Activated CD4-positive, alpha-beta T cell treated with anti-CD3 and anti-CD28 coated beads, Interleukin-2, amount 10 ng/mL, durations not matched to agents 24 days and 14 days (primary cell): ENCODE data around the gene CEP162. TPM values are rescaled to one million over a fixed set of nuclear protein-coding genes. Genes with fewer than 3 reads are reported as not detected.
"Not testable (repeated sequence)": the region's sequence is repeated elsewhere in the genome, so short reads cannot be mapped to it uniquely, and the experiment has no call there.

Experiments used
- DNase-seq: peaks from one replicate; pipeline ENCODE4 v3.0.0; 2022
- H3K27ac Mint-ChIP-seq: one replicate; pipeline ENCODE4 v1.8.0; 2022; ENCODE audit warnings: mild to moderate bottlenecking, mixed read lengths
- H3K27me3 Mint-ChIP-seq: one replicate; pipeline ENCODE4 v1.8.0; 2022; ENCODE audit warnings: mixed read lengths
- H3K36me3 Mint-ChIP-seq: one replicate; pipeline ENCODE4 v1.8.0; 2022; ENCODE audit warnings: low read depth, mild to moderate bottlenecking, mixed read lengths
- H3K4me1 Mint-ChIP-seq: one replicate; pipeline ENCODE4 v1.8.0; 2021; ENCODE audit warnings: mixed read lengths
- H3K4me3 Mint-ChIP-seq: one replicate; pipeline ENCODE4 v1.8.0; 2022; ENCODE audit warnings: mild to moderate bottlenecking, moderate library complexity, mixed read lengths
- H3K9me3 Mint-ChIP-seq: one replicate; pipeline ENCODE4 v1.8.0; 2021; ENCODE audit warnings: mixed read lengths
- intact Hi-C: fragments of 100-400 bp; cut with micrococcal nuclease; formaldehyde crosslinking; loops from one replicate; pipeline ENCODE4 v1.15.1; 2023
- total RNA-seq: library from RNA; stranded (reverse); gene quantifications from 2 replicates; pipeline ENCODE4 v1.2.3, GENCODE V29; 2022

Gene CEP162
- total RNA-seq, 1 donor from 2014 or later: 4.0 TPM

GRCh38 chr6:84156306-84156705 lies 71.1 kb downstream of the CEP162 start:
- Mint-ChIP-seq H3K4me3 (no peak overlapping the region), H3K27ac (no peak overlapping the region), H3K9me3 (no peaks in the 10 kb centered on the region), H3K36me3 (peaks cover 18% of the 10 kb centered on the region), H3K27me3 (no peaks in the 10 kb centered on the region), H3K4me1 (no peaks in the 10 kb centered on the region)
- no peak for DNase-seq
- intact Hi-C loops: no loop called here

- intact Hi-C loops: no loop called here
- H3K27me3 Mint-ChIP-seq: no peaks in the 10 kb centered on the region
- no peak for DNase-seq
- no peaks in the 10 kb centered on the region for H3K9me3 Mint-ChIP-seq
- no peak overlapping the region for H3K27ac Mint-ChIP-seq
- H3K4me1 Mint-ChIP-seq: no peaks in the 10 kb centered on the region
- no peak overlapping the region for H3K4me3 Mint-ChIP-seq
- H3K36me3 Mint-ChIP-seq: peaks cover 15% of the 10 kb centered on the region
These were observed 75.8 kb downstream of the CEP162 start for GRCh38 chr6:84151669-84152068.

GRCh38 chr6:84150705-84151104 lies 76.7 kb downstream of the CEP162 start:
- no peaks in the 10 kb centered on the region for H3K27me3 Mint-ChIP-seq
- peaks cover 15% of the 10 kb centered on the region for H3K36me3 Mint-ChIP-seq
- intact Hi-C loops: no loop called here
- H3K9me3 Mint-ChIP-seq: no peaks in the 10 kb centered on the region
- H3K27ac Mint-ChIP-seq: no peak overlapping the region
- no peaks in the 10 kb centered on the region for H3K4me1 Mint-ChIP-seq
- H3K4me3 Mint-ChIP-seq: no peak overlapping the region
- no peak for DNase-seq

- Mint-ChIP-seq H3K9me3 (no peaks in the 10 kb centered on the region), H3K4me3 (no peak overlapping the region), H3K27me3 (no peaks in the 10 kb centered on the region), H3K4me1 (no peaks in the 10 kb centered on the region), H3K36me3 (no peaks in the 10 kb centered on the region), H3K27ac (no peak overlapping the region)
- no peak for DNase-seq
- intact Hi-C loops: no loop called here
These were observed 85.9 kb downstream of the CEP162 start for GRCh38 chr6:84141521-84141920.

GRCh38 chr6:84139311-84139710 lies 88.1 kb downstream of the CEP162 start:
- H3K27ac Mint-ChIP-seq: no peak overlapping the region
- H3K9me3 Mint-ChIP-seq: no peaks in the 10 kb centered on the region
- DNase-seq: no peak
- no peaks in the 10 kb centered on the region for H3K27me3 Mint-ChIP-seq
- H3K4me1 Mint-ChIP-seq: no peaks in the 10 kb centered on the region
- intact Hi-C loops: no loop called here
- H3K36me3 Mint-ChIP-seq: no peaks in the 10 kb centered on the region
- H3K4me3 Mint-ChIP-seq: no peak overlapping the region

GRCh38 chr6:84137989-84138575 lies 89.4 kb downstream of the CEP162 start:
- intact Hi-C loops: no loop called here
- no peaks in the 10 kb centered on the region for H3K4me1 Mint-ChIP-seq
- H3K9me3 Mint-ChIP-seq: no peaks in the 10 kb centered on the region
- no peaks in the 10 kb centered on the region for H3K27me3 Mint-ChIP-seq
- no peak for DNase-seq
- H3K4me3 Mint-ChIP-seq: no peak overlapping the region
- H3K36me3 Mint-ChIP-seq: no peaks in the 10 kb centered on the region
- H3K27ac Mint-ChIP-seq: no peak overlapping the region

GRCh38 chr6:84137051-84137375 lies 90.4 kb downstream of the CEP162 start:
- no peaks in the 10 kb centered on the region for H3K27me3 Mint-ChIP-seq
- H3K9me3 Mint-ChIP-seq: peaks cover 5% of the 10 kb centered on the region
- intact Hi-C loops: no loop called here
- no peak overlapping the region for H3K27ac Mint-ChIP-seq
- H3K4me3 Mint-ChIP-seq: no peak overlapping the region
- DNase-seq: no peak
- no peaks in the 10 kb centered on the region for H3K36me3 Mint-ChIP-seq
- H3K4me1 Mint-ChIP-seq: no peaks in the 10 kb centered on the region

GRCh38 chr6:84136364-84137050 lies 90.9 kb downstream of the CEP162 start:
- Mint-ChIP-seq H3K36me3 (no peaks in the 10 kb centered on the region), H3K27ac (no peak overlapping the region), H3K27me3 (no peaks in the 10 kb centered on the region), H3K4me3 (no peak overlapping the region), H3K4me1 (no peaks in the 10 kb centered on the region), H3K9me3 (peaks cover 5% of the 10 kb centered on the region)
- DNase-seq: no peak
- intact Hi-C loops: no loop called here

- DNase-seq: no peak
- Mint-ChIP-seq H3K27ac (no peak overlapping the region), H3K4me3 (no peak overlapping the region), H3K4me1 (no peaks in the 10 kb centered on the region), H3K9me3 (peaks cover 5% of the 10 kb centered on the region), H3K27me3 (no peaks in the 10 kb centered on the region), H3K36me3 (no peaks in the 10 kb centered on the region)
- intact Hi-C loops: no loop called here
These were observed 92.2 kb downstream of the CEP162 start for GRCh38 chr6:84135291-84135690.

GRCh38 chr6:84133385-84133784 lies 94.1 kb downstream of the CEP162 start:
- H3K4me3 Mint-ChIP-seq, H3K27me3 Mint-ChIP-seq, H3K9me3 Mint-ChIP-seq, H3K36me3 Mint-ChIP-seq, intact Hi-C loops, DNase-seq, H3K27ac Mint-ChIP-seq, H3K4me1 Mint-ChIP-seq: not testable (repeated sequence)

GRCh38 chr6:84129588-84129987 lies 97.9 kb downstream of the CEP162 start:
- H3K36me3 Mint-ChIP-seq, H3K27me3 Mint-ChIP-seq, H3K9me3 Mint-ChIP-seq, intact Hi-C loops, H3K4me1 Mint-ChIP-seq, H3K4me3 Mint-ChIP-seq, H3K27ac Mint-ChIP-seq, DNase-seq: not testable (repeated sequence)

GRCh38 chr6:84123186-84123585 lies 104.3 kb downstream of the CEP162 start:
- no peak overlapping the region for H3K27ac Mint-ChIP-seq

GRCh38 chr6:84119277-84119676 lies 108.2 kb downstream of the CEP162 start:
- DNase-seq: no peak
- intact Hi-C loops: no loop called here
- H3K27ac Mint-ChIP-seq: no peak overlapping the region
- H3K4me3 Mint-ChIP-seq: no peak overlapping the region
- no peaks in the 10 kb centered on the region for H3K9me3 Mint-ChIP-seq
- peaks cover 2% of the 10 kb centered on the region for H3K36me3 Mint-ChIP-seq
- no peaks in the 10 kb centered on the region for H3K27me3 Mint-ChIP-seq
- peaks cover 2% of the 10 kb centered on the region for H3K4me1 Mint-ChIP-seq

More at GRCh38 chr6:84123186-84123585, 104.3 kb downstream of the CEP162 start:
- Mint-ChIP-seq H3K36me3 (peaks cover 11% of the 10 kb centered on the region), H3K9me3 (no peaks in the 10 kb centered on the region), H3K4me3 (no peak overlapping the region), H3K27me3 (no peaks in the 10 kb centered on the region), H3K4me1 (no peaks in the 10 kb centered on the region)
- intact Hi-C loops: no loop called here
- DNase-seq: no peak

GRCh38 chr6:84118191-84118590 lies 109.3 kb downstream of the CEP162 start:
- Mint-ChIP-seq H3K9me3 (no peaks in the 10 kb centered on the region), H3K36me3 (no peaks in the 10 kb centered on the region), H3K27ac (no peak overlapping the region), H3K4me3 (no peak overlapping the region), H3K4me1 (peaks cover 2% of the 10 kb centered on the region), H3K27me3 (no peaks in the 10 kb centered on the region)
- no peak for DNase-seq
- intact Hi-C loops: no loop called here
